ENCODE data around the gene AASDH.

The AASDH gene

DNA sequence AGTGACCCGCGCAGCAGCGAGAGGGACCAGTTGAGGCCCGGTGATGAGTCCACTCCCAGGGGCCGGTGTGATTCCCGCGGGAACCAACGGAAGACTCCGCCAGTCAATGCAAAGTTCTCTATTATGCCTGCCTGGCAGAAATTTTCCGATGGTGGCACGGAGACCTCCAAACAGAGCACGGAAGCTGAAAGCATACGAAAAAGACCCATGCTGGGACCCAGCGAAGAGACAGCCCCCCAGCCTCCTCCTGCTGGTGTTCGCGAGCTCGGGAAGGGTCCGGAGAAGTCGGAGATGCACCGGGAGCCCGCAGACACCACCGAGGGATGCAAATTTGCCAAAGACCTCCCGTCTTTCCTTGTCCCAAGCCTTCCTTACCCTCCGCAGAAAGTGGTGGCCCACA, 71.7 kb downstream of the AASDH start:
- no peaks in the 10 kb centered on the region for H4K20me1 ChIP-seq (ENCODE audit: low read depth, low read length)
- no peaks in the 10 kb centered on the region for H3K79me2 ChIP-seq (ENCODE audit: insufficient read depth, low read length)
- H3K4me2 ChIP-seq (ENCODE audit: low read depth, low read length, poor library complexity, severe bottlenecking) = no peak overlapping the region
- no peaks in the 10 kb centered on the region for H3K27me3 ChIP-seq (ENCODE audit: low read length)
- no peaks in the 10 kb centered on the region for H3K36me3 ChIP-seq (ENCODE audit: low read length)
- no peak overlapping the region for H3K27ac ChIP-seq (ENCODE audit: low read depth, low read length)
- H3K9me2 ChIP-seq (replicated peaks; ENCODE audit: insufficient read depth, low read length) = no peaks in the 10 kb centered on the region
- H3F3A ChIP-seq (ENCODE audit: insufficient read depth) = no peaks in the 10 kb centered on the region
- TF ChIP-seq EZH2phosphoT487 (conservative IDR thresholded peaks at IDR 0.05; ENCODE audit: low read length) = no peak
- TF ChIP-seq CTCF (IDR thresholded peaks at IDR 0.05; ENCODE audit: insufficient read depth, low read length, poor library complexity, severe bottlenecking) = no peak
- no peaks in the 10 kb centered on the region for H3K9me3 ChIP-seq (ENCODE audit: insufficient read depth, low read length)
- H3K4me3 ChIP-seq (ENCODE audit: insufficient read depth, low read length, poor library complexity, severe bottlenecking) = no peak overlapping the region
- H2AFZ ChIP-seq (ENCODE audit: low read depth, low read length, severe bottlenecking) = no peak overlapping the region
- no peak overlapping the region for H3K9ac ChIP-seq (ENCODE audit: low read length)

- Histone ChIP-seq H3K4me3 (ENCODE audit: insufficient read depth, low read length, poor library complexity, severe bottlenecking) (no peak overlapping the region), H3K9me2 (replicated peaks; ENCODE audit: insufficient read depth, low read length) (no peaks in the 10 kb centered on the region), H3K4me2 (ENCODE audit: low read depth, low read length, poor library complexity, severe bottlenecking) (no peak overlapping the region), H4K20me1 (ENCODE audit: low read depth, low read length) (no peaks in the 10 kb centered on the region), H3K27ac (ENCODE audit: low read depth, low read length) (no peak overlapping the region), H3F3A (ENCODE audit: insufficient read depth) (no peaks in the 10 kb centered on the region), H3K9me3 (ENCODE audit: insufficient read depth, low read length) (no peaks in the 10 kb centered on the region), H3K27me3 (ENCODE audit: low read length) (no peaks in the 10 kb centered on the region), H3K9ac (ENCODE audit: low read length) (no peak overlapping the region), H2AFZ (ENCODE audit: low read depth, low read length, severe bottlenecking) (no peak overlapping the region), H3K79me2 (ENCODE audit: insufficient read depth, low read length) (no peaks in the 10 kb centered on the region), H3K36me3 (ENCODE audit: low read length) (no peaks in the 10 kb centered on the region)
- TF ChIP-seq EZH2phosphoT487 (conservative IDR thresholded peaks at IDR 0.05; ENCODE audit: low read length) (no peak), CTCF (IDR thresholded peaks at IDR 0.05; ENCODE audit: insufficient read depth, low read length, poor library complexity, severe bottlenecking) (no peak)
Observed at GRCh38 chr4:56315041-56315440, 72.2 kb downstream of the AASDH start.

DNA sequence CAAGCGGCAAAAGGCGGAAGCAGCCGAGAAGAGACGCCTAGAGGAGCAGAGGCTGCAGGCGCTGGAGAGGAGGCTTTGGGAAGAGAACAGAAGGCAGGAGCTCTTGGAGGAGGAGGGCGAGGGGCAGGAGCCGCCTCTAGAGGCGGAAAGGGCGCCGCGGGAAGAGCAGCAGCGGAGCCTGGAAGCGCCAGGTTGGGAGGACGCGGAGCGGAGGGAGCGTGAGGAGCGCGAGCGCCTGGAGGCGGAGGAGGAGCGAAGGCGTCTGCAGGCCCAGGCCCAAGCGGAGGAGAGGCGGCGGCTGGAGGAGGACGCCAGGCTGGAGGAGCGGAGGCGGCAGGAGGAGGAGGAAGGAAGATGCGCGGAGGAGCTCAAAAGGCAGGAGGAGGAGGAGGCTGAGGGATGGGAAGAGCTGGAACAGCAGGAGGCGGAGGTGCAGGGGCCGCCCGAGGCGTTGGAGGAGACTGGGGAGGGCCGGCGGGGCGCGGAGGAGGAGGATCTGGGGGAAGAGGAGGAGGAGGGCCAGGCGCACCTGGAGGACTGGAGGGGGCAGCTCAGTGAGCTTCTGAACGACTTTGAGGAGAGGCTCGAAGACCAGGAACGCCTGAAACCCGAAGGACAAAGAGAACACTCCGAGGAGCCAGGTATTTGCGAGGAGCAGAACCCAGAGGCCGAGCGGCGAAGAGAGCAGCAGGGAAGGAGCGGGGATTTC, 72.9 kb downstream of the AASDH start:
- H3K27me3 ChIP-seq (ENCODE audit: low read length) = no peaks in the 10 kb centered on the region
- no peaks in the 10 kb centered on the region for H3K9me3 ChIP-seq (ENCODE audit: insufficient read depth, low read length)
- H3K4me3 ChIP-seq (ENCODE audit: insufficient read depth, low read length, poor library complexity, severe bottlenecking) = no peak overlapping the region
- H3K4me2 ChIP-seq (ENCODE audit: low read depth, low read length, poor library complexity, severe bottlenecking) = no peak overlapping the region
- H4K20me1 ChIP-seq (ENCODE audit: low read depth, low read length) = no peaks in the 10 kb centered on the region
- no peaks in the 10 kb centered on the region for H3K79me2 ChIP-seq (ENCODE audit: insufficient read depth, low read length)
- H3K9me2 ChIP-seq (replicated peaks; ENCODE audit: insufficient read depth, low read length) = no peaks in the 10 kb centered on the region
- no peaks in the 10 kb centered on the region for H3K36me3 ChIP-seq (ENCODE audit: low read length)
- H2AFZ ChIP-seq (ENCODE audit: low read depth, low read length, severe bottlenecking) = no peak overlapping the region
- TF ChIP-seq EZH2phosphoT487 (conservative IDR thresholded peaks at IDR 0.05; ENCODE audit: low read length) = no peak
- TF ChIP-seq CTCF (IDR thresholded peaks at IDR 0.05; ENCODE audit: insufficient read depth, low read length, poor library complexity, severe bottlenecking) = no peak
- H3F3A ChIP-seq (ENCODE audit: insufficient read depth) = no peaks in the 10 kb centered on the region
- no peak overlapping the region for H3K9ac ChIP-seq (ENCODE audit: low read length)
- no peak overlapping the region for H3K27ac ChIP-seq (ENCODE audit: low read depth, low read length)
